GM12878 (cell line): ENCODE data around the gene ASGR1.

Experiments
- EP300 ChIP-seq, 2 experiments: fragments of 150-350 bp in 1 of 2; IDR thresholded peaks; 2 replicates each; pipeline ENCODE4 v1.6.1; 2011 to 2012; ENCODE audit warnings: low read depth in 2 of 2, low read length in 2 of 2, borderline replicate concordance in 1 of 2, improper control_type of control experiment in 1 of 2, inconsistent platforms in 1 of 2; ENCODE audit not compliant: control insufficient read depth in 1 of 2
- IKZF2 ChIP-seq, 2 experiments: fragments of 450-650 bp; IDR thresholded peaks; 2 replicates each; pipeline ENCODE4 v1.6.1; 2017; ENCODE audit warnings: mild to moderate bottlenecking in 2 of 2, moderate library complexity in 2 of 2
- TF ChIP-seq, protein P1 (sequence below): fragments of 450-650 bp; formaldehyde crosslinking; IDR thresholded peaks from 2 replicates; pipeline ENCODE4 v1.4.0; 2022; ENCODE audit warnings: mild to moderate bottlenecking, moderate library complexity
- TF ChIP-seq, protein P2 (sequence below): IDR thresholded peaks from 2 replicates; pipeline ENCODE4 v1.6.1; 2012; ENCODE audit warnings: low read depth, low read length, improper control_type of control experiment

DNA sequence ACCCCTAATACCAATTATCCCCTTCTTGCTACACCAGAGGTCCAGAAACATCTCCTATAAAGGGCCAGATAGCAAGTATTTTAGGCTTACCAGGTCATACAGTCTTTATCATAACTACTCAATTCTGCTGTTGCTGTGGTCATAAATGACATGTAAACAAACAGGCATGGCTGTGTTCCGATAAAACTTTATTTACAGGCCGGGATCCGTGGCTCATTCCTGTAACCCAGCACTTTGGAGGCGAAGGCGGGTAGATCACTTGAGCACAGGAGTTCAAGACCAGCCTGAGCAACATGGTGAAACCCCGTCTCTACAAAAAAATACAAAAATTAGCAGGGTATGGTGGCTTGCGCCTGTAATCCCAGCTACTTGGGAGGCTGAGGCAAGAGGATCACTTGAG is 12.3 kb downstream of the ASGR1 start:
- TF ChIP-seq, protein P1, sequence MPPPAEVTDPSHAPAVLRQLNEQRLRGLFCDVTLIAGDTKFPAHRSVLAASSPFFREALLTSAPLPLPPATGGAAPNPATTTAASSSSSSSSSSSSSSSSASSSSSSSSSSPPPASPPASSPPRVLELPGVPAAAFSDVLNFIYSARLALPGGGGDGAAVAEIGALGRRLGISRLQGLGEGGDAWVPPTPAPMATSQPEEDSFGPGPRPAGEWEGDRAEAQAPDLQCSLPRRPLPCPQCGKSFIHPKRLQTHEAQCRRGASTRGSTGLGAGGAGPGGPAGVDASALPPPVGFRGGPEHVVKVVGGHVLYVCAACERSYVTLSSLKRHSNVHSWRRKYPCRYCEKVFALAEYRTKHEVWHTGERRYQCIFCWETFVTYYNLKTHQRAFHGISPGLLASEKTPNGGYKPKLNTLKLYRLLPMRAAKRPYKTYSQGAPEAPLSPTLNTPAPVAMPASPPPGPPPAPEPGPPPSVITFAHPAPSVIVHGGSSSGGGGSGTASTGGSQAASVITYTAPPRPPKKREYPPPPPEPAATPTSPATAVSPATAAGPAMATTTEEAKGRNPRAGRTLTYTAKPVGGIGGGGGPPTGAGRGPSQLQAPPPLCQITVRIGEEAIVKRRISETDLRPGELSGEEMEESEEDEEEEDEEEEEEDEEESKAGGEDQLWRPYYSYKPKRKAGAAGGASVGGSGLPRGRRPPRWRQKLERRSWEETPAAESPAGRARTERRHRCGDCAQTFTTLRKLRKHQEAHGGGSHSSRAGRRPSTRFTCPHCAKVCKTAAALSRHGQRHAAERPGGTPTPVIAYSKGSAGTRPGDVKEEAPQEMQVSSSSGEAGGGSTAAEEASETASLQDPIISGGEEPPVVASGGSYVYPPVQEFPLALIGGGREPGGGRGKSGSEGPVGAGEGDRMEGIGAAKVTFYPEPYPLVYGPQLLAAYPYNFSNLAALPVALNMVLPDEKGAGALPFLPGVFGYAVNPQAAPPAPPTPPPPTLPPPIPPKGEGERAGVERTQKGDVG (CRISPR knock-in tag) = no peak
- TF ChIP-seq, protein P2, sequence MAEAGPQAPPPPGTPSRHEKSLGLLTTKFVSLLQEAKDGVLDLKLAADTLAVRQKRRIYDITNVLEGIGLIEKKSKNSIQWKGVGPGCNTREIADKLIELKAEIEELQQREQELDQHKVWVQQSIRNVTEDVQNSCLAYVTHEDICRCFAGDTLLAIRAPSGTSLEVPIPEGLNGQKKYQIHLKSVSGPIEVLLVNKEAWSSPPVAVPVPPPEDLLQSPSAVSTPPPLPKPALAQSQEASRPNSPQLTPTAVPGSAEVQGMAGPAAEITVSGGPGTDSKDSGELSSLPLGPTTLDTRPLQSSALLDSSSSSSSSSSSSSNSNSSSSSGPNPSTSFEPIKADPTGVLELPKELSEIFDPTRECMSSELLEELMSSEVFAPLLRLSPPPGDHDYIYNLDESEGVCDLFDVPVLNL = no peak
- TF ChIP-seq EP300 (IDR thresholded peaks at IDR 0.05; ENCODE audit: borderline replicate concordance in 1 of 2, control insufficient read depth in 1 of 2, low read depth in 2 of 2, low read length in 2 of 2) (no peak), IKZF2 (IDR thresholded peaks at IDR 0.05) (no peak)
